Skeletal muscle cell (primary cell): Measurements from ENCODE around the gene ST6GAL1.

Experiments
- DNase-seq: peaks from one replicate; pipeline ENCODE4 v3.0.0-alpha.2; 2010; ENCODE audit warnings: low read depth
- H3K4me3 ChIP-seq: 2 replicates; pipeline ENCODE4 v1.5.1; 2011; ENCODE audit warnings: low read depth, mild to moderate bottlenecking, control low read depth, low read length, moderate library complexity

Gene ST6GAL1

GRCh38 chr3:187084580-187084979 is 154.3 kb downstream of the ST6GAL1 start:
- DNase-seq: no peak
- no peak overlapping the region for H3K4me3 ChIP-seq

- DNase-seq: no peak
- no peak overlapping the region for H3K4me3 ChIP-seq
These were observed 154.8 kb downstream of the ST6GAL1 start for GRCh38 chr3:187085021-187085666.

DNA sequence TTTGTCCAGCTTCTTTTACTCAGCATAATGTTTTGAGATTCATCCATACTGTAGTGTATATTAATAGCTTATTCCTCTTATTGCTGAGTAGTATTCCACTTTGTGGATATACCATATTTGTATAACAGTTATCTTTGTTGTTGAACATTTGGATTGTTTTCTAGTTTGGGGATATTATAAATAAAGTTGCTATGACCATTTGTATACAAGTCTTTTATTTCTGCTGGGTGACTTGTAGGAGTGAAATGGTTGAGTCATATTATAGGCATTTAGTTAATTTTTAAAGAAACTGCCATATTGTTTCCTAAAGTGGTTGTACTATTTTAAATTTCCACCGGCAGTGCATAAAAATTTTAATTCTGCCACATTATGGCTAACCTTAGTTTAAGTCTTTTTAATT is 155.6 kb downstream of the ST6GAL1 start:
- no peak for DNase-seq
- no peak overlapping the region for H3K4me3 ChIP-seq

- no peak for DNase-seq
- no peak overlapping the region for H3K4me3 ChIP-seq
These were observed 156.5 kb downstream of the ST6GAL1 start for GRCh38 chr3:187086831-187087230.

DNA sequence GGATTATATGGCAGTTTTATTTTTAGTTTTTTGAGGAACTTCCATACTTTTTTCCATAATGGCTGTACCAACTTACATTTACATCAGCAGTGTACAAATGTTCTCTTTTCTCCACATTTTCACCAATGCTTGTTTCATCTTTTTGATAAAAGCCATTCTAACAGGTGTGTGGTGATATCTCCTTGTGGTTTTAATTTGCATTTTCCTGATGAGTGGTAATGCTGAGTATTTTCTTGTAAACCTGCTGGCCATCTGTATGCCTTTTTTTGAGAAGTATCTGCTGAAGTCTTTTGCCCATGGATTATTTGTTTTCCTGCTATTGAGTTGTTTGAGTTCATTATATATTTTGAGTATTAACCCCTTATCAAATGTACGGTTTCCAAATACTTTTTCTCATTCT is 158.4 kb downstream of the ST6GAL1 start:
- DNase-seq: no peak
- H3K4me3 ChIP-seq: no peak overlapping the region

- no peak for DNase-seq
- no peak overlapping the region for H3K4me3 ChIP-seq
These were observed 163.0 kb downstream of the ST6GAL1 start for GRCh38 chr3:187093320-187093719.

DNA sequence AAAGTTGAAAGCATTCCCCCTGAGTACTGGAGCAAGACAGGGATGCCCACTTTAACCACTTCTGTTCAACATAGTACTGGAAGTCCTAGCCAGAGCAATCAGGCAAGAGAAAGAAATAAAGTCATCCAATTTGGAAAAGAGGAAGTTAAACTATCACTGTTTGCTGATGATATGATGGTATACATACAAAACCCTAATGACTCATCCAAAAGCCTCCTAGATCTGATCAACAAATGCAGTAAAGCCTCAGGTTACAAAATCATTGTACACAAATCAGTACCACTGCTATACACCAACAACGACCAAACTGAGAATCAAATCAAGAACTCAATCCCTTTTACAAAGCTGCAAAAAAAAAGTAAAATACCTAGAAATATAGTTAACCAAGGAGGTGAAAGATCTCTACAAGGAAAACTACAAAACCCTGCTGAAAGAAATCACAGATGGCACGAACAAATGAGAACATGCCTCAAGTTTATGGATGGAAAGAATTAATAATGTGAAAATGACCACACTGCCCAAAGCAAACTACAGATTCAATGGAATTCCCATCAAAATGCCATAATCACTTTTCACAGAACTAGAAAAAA is 168.7 kb downstream of the ST6GAL1 start:
- H3K4me3 ChIP-seq: no peak overlapping the region
- DNase-seq: no peak

DNA sequence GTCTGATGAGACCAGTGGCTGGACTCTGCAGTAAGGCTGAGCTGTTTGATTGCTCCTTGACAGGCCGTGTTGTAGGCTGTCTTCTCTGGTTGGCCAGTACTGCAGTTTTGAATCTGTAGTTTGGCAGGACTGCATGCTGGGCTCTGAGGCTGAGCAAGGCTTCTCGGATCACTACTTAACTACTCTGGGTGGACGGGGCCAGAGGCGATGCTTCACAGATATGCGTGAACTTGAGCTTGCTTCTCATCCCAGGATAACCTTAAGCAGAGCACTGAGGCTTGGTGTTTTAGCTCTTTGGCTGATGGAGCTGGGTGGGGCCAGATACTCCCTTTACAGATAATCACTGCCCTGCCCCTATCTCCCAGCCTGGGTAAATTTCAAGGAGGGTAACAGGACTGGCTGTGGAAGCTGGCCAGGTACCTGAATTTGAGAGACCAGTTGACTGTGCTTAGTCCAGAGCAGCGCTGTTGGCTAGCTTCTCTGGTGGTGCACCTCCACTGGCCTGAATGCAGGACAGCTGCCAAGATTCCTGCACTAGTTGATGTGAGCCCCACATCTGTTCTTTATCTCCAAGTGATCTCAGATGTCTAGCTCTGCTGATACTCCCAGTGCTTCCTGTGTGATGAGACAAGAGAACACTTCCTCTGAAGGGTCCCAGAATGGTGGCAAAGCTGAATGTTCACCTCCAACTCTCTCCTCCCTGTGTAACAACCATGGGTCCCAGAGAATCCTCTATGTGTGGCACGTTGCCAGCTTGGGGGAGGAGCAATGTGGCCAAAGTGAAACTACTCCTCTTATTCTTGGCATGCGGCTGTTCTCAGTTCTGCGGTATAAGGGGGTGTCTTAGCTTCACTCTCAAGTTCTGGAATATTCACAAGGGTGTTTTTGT is 171.1 kb downstream of the ST6GAL1 start:
- peak overlapping the region; percentile 31 for H3K4me3 ChIP-seq
- peak; percentile 39 for DNase-seq

- H3K4me3 ChIP-seq: peak overlapping the region; percentile 31
- DNase-seq: no peak
These were observed 171.8 kb downstream of the ST6GAL1 start for GRCh38 chr3:187102073-187102634.

GRCh38 chr3:187103251-187103650 is 172.9 kb downstream of the ST6GAL1 start:
- no peak overlapping the region for H3K4me3 ChIP-seq
- no peak for DNase-seq

DNA sequence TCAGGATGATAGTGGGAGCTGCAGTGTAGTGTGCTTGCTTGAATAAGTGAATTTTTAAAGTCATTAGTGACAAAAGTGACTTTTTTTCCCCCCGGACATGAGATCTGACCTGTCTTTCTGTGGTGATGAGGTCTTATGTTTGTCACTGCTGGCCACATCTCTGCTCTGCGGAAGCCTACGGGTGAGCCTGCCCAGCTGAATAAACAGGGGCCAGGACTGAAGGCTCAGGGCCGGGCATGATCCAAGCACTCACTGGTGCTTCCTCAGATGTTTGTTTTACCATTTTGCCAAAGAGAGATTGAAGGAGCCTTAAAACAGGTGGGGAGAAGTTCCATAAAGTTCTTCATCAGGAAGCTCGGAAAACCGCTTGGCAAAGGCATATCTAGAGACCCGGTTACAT is 174.0 kb downstream of the ST6GAL1 start:
- no peak for DNase-seq
- no peak overlapping the region for H3K4me3 ChIP-seq

GRCh38 chr3:187104933-187105332 is 174.6 kb downstream of the ST6GAL1 start:
- peak; percentile 45 for DNase-seq
- no peak overlapping the region for H3K4me3 ChIP-seq

GRCh38 chr3:187105700-187106099 is 175.4 kb downstream of the ST6GAL1 start:
- no peak for DNase-seq
- no peak overlapping the region for H3K4me3 ChIP-seq

- no peak overlapping the region for H3K4me3 ChIP-seq
- no peak for DNase-seq
These were observed 177.7 kb downstream of the ST6GAL1 start for GRCh38 chr3:187107989-187108388.

- DNase-seq: no peak
- no peak overlapping the region for H3K4me3 ChIP-seq
These were observed 179.8 kb downstream of the ST6GAL1 start for GRCh38 chr3:187110156-187110555.

GRCh38 chr3:187112934-187113793 is 182.8 kb downstream of the ST6GAL1 start:
- no peak overlapping the region for H3K4me3 ChIP-seq

GRCh38 chr3:187114511-187114910 is 184.2 kb downstream of the ST6GAL1 start:
- DNase-seq: no peak
- H3K4me3 ChIP-seq: no peak overlapping the region

More at GRCh38 chr3:187112934-187113793, 182.8 kb downstream of the ST6GAL1 start:
- no peak for DNase-seq

GRCh38 chr3:187120326-187120725 is 190.0 kb downstream of the ST6GAL1 start:
- no peak for DNase-seq
- H3K4me3 ChIP-seq: no peak overlapping the region

DNA sequence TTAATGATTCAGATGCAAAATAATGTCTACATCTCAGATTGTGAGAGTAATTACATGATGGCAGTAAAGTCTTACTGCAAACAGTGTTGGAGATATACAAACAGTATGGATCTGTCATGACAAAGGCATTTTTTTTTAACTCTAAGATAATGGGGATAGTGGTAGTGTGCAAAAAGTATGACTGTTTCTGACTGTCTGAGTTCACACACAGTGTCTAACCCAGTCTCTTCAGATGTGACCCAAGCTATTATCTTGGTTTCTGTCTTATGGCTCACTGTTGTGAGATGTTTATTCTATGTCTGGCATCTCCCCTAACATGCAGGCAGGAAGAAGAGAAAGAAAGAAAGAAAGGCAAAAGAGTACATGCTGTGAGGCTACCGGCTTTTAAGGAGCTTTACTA is 191.9 kb downstream of the ST6GAL1 start:
- no peak for DNase-seq
- no peak overlapping the region for H3K4me3 ChIP-seq
